ENCODE data around the gene GNGT2. TPM values are rescaled to one million over a fixed set of nuclear protein-coding genes. Genes with fewer than 3 reads are reported as not detected.

GNGT2 gene
- total RNA-seq, 1 donor from 2014 or later, result not detected

DNA sequence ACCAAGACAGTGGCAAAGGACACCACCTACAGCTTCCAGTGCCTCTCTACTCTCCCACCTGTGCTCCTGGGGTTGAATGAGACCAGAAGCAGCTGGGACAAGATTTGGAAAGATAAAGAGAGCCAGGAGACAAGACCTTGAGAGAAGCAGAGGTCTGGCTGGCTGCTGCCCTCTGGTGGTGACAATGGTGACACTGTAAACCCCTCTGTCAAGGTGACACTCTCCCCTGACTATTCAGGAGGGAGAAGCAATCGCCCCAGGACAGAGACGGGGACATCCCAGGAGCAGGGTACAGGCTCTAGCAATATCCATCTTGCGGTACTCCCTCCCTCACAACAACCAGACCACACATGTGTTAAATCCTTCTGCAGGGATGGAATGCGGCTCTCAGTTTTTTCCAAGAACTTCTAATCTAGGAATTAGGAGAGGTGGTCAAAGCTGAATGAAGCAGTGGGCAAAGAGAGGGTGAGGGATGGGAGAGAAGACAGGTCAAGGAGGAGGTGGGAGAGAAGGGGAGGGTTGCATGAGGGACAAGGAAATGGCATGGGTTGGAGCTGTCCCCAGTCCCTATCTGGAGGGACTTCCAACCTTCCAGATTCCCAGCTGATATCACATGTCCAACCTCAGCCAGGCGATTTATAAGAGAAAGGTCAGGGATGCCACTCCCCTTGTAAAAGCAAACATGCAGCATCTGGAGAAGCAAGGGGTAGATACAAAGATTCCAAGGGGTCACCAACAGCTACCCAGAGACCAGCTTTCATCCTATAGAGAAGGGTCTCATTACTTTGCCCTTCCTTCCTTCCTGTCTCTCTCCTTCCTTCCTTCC is 17.3 kb upstream of the GNGT2 start:
- peaks cover 68% of the 10 kb centered on the region for H3K27me3 Mint-ChIP-seq (ENCODE audit: insufficient read depth, low read depth)
- H3K4me3 ChIP-seq, result no peak overlapping the region
- no peaks in the 10 kb centered on the region for H3K9me3 Mint-ChIP-seq
- no peak overlapping the region for H3K27ac ChIP-seq
- H3K36me3 Mint-ChIP-seq, result no peaks in the 10 kb centered on the region
- TF ChIP-seq, protein P1, sequence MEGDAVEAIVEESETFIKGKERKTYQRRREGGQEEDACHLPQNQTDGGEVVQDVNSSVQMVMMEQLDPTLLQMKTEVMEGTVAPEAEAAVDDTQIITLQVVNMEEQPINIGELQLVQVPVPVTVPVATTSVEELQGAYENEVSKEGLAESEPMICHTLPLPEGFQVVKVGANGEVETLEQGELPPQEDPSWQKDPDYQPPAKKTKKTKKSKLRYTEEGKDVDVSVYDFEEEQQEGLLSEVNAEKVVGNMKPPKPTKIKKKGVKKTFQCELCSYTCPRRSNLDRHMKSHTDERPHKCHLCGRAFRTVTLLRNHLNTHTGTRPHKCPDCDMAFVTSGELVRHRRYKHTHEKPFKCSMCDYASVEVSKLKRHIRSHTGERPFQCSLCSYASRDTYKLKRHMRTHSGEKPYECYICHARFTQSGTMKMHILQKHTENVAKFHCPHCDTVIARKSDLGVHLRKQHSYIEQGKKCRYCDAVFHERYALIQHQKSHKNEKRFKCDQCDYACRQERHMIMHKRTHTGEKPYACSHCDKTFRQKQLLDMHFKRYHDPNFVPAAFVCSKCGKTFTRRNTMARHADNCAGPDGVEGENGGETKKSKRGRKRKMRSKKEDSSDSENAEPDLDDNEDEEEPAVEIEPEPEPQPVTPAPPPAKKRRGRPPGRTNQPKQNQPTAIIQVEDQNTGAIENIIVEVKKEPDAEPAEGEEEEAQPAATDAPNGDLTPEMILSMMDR (IDR thresholded peaks at IDR 0.05), result peak; percentile 89
- TF ChIP-seq EZH2 (IDR thresholded peaks at IDR 0.05) (no peak), EZH2phosphoT487 (IDR thresholded peaks at IDR 0.05) (no peak)
- no peaks in the 10 kb centered on the region for H3K36me3 ChIP-seq
- H3K9ac ChIP-seq, result no peak overlapping the region
- no peaks in the 10 kb centered on the region for H3K79me2 ChIP-seq (ENCODE audit: low read depth)
- peaks cover 7% of the 10 kb centered on the region for H3K4me1 ChIP-seq
- H2AFZ ChIP-seq (replicated peaks), result no peak overlapping the region
- no peak overlapping the region for H3K4me2 ChIP-seq
- peaks cover 7% of the 10 kb centered on the region for H3F3A ChIP-seq (ENCODE audit: low read depth)
- H4K20me1 ChIP-seq (ENCODE audit: low read depth), result peaks cover 9% of the 10 kb centered on the region
- peaks cover 100% of the 10 kb centered on the region for H3K27me3 ChIP-seq
- H3K27ac Mint-ChIP-seq, result no peak overlapping the region
- DNase-seq (ENCODE audit: low spot score), result peak; percentile 80
- H3K9me3 ChIP-seq (ENCODE audit: low read depth), result no peaks in the 10 kb centered on the region
- peaks cover 18% of the 10 kb centered on the region for H3K4me1 Mint-ChIP-seq
- no peak overlapping the region for H3K4me3 Mint-ChIP-seq

DNA sequence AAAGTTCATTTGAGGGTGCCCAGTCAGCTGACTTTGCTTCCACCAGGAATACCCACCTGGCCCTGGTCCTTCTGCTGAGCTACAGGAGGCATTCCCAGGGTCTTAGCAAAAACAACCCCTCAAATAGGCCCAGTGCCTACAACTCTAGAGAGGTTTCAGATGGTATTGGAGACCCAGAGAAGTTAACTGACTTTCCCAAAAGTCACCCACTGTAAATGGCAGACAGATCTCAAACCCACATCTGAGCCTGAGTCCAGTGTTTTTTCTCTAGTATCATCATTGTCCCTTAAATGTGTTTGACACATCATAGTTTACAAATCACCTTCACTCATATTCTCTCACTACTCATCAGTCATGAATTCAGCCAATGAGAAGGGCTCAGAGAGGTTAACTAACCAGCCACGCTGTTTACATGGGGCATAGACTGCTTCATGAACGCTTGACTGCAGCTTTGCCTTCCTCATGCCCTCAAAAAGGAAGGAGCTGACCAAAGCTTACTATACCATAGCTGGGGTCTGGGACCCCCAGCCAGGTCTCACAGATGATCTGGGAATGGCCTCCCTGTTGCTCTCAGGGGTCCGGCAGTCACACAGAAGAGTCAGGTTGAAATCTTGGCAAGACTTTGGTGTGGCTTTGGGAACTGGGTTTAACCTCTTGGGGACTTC is 16.5 kb upstream of the GNGT2 start:
- no peak overlapping the region for H3K27ac Mint-ChIP-seq
- Histone ChIP-seq H3K4me3 (no peak overlapping the region), H3K36me3 (no peaks in the 10 kb centered on the region), H3F3A (ENCODE audit: low read depth) (peaks cover 7% of the 10 kb centered on the region), H3K4me2 (no peak overlapping the region), H3K79me2 (ENCODE audit: low read depth) (no peaks in the 10 kb centered on the region), H3K9me3 (ENCODE audit: low read depth) (no peaks in the 10 kb centered on the region), H3K27ac (no peak overlapping the region), H4K20me1 (ENCODE audit: low read depth) (peaks cover 9% of the 10 kb centered on the region), H3K9ac (no peak overlapping the region), H3K4me1 (peaks cover 7% of the 10 kb centered on the region), H2AFZ (replicated peaks) (no peak overlapping the region), H3K27me3 (peaks cover 100% of the 10 kb centered on the region)
- H3K27me3 Mint-ChIP-seq (ENCODE audit: insufficient read depth, low read depth), result peaks cover 71% of the 10 kb centered on the region
- TF ChIP-seq EZH2phosphoT487 (IDR thresholded peaks at IDR 0.05), result no peak
- no peak for TF ChIP-seq EZH2 (IDR thresholded peaks at IDR 0.05)
- H3K36me3 Mint-ChIP-seq, result no peaks in the 10 kb centered on the region
- H3K9me3 Mint-ChIP-seq, result no peaks in the 10 kb centered on the region
- H3K4me3 Mint-ChIP-seq, result no peak overlapping the region
- peaks cover 18% of the 10 kb centered on the region for H3K4me1 Mint-ChIP-seq
- DNase-seq (ENCODE audit: low spot score), result no peak

DNA sequence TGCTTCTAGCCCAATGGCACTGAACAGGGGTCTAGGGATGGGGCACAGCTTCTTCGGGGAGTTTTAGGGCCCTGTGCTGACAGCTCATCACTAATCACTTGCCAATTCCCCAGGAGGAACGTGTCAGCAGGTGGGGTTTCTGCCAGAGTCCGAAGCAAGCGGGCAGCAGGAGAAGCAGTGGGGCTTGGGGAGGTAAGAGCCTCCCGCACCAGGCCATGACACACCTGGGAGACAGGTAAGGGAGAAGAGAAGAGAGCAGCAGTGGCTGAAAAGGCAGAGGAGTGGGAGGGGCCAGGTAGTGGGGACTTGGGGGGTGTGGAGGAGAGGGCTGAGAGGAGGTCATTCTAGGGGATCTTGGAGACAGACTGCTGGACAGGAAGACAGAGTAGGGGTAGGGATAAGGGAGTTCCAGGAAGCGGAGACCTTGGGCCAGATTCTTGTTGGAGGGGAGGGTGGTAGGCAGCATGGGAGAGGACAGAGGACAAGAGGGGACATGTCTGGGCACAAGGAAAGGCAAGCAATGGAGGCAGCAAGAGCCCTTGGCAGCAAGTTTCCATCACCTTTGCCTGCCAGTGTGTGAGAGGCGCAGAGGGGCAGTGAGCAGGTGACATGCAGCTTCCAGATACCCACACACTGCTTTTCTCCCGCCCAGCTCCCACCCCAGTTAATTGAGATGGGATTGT is 15.3 kb upstream of the GNGT2 start:
- no peak overlapping the region for H3K27ac Mint-ChIP-seq
- peaks cover 7% of the 10 kb centered on the region for H3K4me1 ChIP-seq
- peaks cover 9% of the 10 kb centered on the region for H4K20me1 ChIP-seq (ENCODE audit: low read depth)
- peaks cover 7% of the 10 kb centered on the region for H3F3A ChIP-seq (ENCODE audit: low read depth)
- H3K27me3 Mint-ChIP-seq (ENCODE audit: insufficient read depth, low read depth), result peaks cover 62% of the 10 kb centered on the region
- H3K79me2 ChIP-seq (ENCODE audit: low read depth), result no peaks in the 10 kb centered on the region
- H3K4me2 ChIP-seq, result no peak overlapping the region
- H3K9me3 ChIP-seq (ENCODE audit: low read depth), result no peaks in the 10 kb centered on the region
- H3K27ac ChIP-seq, result no peak overlapping the region
- no peak overlapping the region for H2AFZ ChIP-seq (replicated peaks)
- no peaks in the 10 kb centered on the region for H3K36me3 ChIP-seq
- H3K4me3 Mint-ChIP-seq, result no peak overlapping the region
- H3K36me3 Mint-ChIP-seq, result no peaks in the 10 kb centered on the region
- DNase-seq (ENCODE audit: low spot score), result no peak
- peaks cover 16% of the 10 kb centered on the region for H3K4me1 Mint-ChIP-seq
- H3K9ac ChIP-seq, result no peak overlapping the region
- H3K9me3 Mint-ChIP-seq, result no peaks in the 10 kb centered on the region
- H3K27me3 ChIP-seq, result peaks cover 95% of the 10 kb centered on the region
- H3K4me3 ChIP-seq, result no peak overlapping the region
- TF ChIP-seq, protein P1 (IDR thresholded peaks at IDR 0.05), result no peak

All from neural progenitor cell (in vitro differentiated cells).